ENCODE measurements around the gene CHST8.
"Not testable (repeated sequence)": the region's sequence is repeated elsewhere in the genome, so short reads cannot be mapped to it uniquely, and the experiment has no call there.

CHST8 gene, protein sequence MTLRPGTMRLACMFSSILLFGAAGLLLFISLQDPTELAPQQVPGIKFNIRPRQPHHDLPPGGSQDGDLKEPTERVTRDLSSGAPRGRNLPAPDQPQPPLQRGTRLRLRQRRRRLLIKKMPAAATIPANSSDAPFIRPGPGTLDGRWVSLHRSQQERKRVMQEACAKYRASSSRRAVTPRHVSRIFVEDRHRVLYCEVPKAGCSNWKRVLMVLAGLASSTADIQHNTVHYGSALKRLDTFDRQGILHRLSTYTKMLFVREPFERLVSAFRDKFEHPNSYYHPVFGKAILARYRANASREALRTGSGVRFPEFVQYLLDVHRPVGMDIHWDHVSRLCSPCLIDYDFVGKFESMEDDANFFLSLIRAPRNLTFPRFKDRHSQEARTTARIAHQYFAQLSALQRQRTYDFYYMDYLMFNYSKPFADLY

DNA sequence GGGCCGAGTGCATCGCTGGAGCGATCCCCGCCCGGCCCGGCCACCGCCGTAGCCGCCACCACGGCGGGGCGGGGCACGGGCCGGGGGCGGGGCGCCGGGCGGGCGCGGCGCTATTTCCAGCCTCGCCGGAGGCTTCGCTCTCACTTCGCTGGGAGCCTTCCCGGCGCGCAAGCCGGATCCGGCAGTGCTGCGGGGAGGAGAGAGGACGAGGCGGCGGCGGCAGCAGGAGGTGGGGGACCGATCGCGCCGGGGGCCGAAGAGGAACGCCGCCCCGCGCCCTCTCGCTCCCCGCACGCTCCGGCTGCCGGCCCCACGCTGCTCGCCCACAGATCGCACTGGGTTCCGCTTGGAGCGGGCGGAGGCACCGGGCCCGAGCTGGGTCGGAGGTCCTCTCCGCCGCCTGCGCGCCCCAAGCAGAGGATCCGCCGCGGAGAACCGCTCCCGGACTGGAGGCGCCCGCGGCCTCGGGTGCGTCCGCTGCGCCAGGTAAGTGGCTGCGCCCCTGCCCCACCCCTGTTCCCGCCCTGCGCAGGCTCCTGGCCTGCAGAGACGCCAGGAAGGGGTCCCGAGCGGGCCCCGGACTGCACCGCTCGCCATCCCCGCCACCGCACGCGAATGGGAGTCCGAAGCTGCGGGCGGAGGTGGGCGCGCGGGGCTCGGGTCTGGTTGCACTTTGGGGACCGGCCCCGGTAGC, at the start of gene CHST8:
Gene CHST8, plus strand, starts transcription at position 143 of the 694 bp plus-strand sequence. CDS start 67,309 bp downstream, outside the sequence.
- DNase-seq (ENCODE audit: low read depth in 2 of 2): no peak

DNA sequence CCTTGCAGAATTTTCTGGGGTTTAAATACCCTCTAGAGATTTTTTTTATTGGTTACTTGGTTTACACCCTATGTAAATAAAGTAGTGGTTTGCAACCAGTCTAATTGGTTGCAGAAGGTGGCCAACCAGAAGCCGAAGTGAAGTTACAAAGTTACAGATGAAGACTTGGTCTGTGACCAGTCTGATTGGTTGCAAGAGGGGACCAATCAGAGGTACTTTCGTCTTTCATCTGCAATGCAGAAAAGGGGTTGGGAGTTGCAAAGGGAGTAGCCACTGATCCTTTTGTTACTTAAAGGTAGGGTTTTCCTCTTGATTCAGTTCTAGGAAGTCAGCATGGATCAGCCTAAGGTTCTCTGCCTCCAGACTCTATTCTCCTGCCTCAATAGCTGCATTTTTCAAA, 48.8 kb upstream of the CHST8 start:
- DNase-seq (ENCODE audit: low read depth in 2 of 2): no peak

DNA sequence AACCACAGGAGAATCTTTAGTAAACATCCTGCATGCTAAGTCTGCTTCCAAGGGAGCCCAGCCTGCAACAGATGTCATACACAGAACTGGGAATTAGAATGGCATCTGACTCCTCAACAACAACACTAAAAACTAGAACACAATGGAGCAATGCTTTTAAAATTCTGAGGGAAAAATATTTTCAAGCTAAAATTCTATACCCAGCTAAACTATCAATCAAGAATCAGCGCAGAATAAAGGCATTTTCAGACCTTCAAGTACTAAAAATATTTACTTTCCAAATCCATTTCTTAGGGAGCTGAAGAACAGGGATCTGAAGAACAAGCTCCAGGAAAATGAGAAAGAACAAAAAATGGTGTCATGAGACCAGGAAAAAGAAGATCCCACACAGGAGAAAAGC, 46.9 kb upstream of the CHST8 start:
- no peak for DNase-seq (ENCODE audit: low read depth in 2 of 2)

DNA sequence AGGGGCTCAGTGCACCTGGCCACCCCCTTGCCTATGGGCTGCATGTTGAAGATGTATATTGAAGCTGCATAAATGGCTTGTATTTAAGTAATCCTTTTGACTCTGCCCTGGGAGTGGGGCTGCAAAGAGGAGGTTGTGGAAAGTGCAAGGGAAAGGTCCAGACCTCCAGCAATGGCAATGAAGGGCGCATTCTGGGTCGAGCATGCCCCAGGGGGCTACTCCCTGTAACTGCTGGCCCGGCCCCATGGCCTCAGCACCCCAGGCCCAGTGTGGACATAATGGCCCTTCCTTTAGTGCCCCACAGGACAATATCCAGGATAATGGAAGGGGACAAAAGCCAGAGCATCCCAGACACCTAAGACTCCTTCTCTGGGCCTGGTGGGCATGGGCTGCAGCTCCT, 43.1 kb upstream of the CHST8 start:
- no peak for DNase-seq (ENCODE audit: low read depth in 2 of 2)

DNA sequence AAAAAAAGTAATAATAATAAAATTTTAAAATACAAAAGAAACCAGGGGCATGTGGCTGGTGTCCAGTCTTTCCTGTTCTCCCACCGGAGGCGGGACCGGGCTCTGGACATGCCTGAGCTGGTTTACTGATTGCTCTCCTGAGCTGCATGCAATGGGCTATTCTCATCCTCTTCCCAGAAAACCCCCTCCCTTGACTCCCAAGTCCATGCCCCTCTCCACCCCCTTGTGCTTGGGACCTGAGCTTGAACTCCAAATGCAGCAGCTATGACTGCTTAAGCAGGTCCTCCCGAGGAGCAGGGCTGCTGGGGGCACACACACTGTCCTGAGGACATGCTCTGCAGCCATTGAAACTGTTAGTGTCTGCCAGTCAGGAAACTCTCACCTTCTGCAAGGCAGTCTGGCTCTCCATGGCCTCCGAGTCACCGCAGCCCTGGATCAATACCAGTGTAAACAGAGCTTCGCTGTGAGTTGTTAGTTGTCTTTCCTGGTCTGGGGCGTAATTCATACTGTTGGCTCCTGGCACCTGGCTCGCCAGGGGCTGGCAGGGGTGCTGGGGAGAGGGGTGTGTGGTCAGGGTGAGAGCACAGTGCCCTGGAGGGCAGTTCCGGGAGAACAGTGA, 41.6 kb upstream of the CHST8 start:
- DNase-seq (ENCODE audit: low read depth in 2 of 2): no peak

DNA sequence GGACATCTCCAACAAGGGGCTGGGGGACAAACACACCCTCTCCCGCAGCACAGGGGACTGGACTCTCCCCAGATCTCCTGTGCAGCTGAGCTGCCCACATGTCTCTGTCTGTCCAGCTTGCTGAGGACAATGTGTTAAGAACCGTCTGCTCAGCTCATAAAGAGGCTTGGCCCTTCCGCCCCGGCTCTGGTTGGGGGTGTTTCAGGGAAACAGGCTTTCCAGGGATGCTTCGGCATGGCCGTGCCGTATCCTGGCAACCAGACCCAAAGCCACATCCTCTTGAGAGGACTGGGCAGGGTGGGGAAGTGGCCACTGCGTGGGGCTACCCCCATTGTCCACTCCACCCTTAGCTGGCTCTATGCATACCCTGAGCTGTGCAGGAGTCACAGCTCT, 41.1 kb upstream of the CHST8 start:
- DNase-seq (ENCODE audit: low read depth in 2 of 2): no peak

DNA sequence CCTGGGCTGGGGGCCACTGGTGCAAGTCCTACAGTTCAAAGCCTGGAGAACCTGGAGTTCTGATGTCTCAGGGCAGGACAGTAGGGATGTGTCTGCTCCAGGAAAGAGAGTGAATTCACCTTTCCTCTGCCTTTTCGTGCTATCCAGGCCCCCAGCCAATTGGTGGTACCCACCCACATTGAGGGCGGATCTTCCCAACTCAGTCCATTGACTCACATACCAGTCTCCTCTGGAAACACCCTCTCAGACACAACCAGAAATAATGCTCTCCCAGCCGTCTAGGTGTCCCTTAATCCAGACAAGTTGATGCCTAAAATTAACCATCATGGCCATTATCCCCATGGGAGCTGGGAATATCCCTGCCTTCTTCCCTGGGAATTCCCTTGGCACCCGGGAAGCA, 38.8 kb upstream of the CHST8 start:
- DNase-seq (ENCODE audit: low read depth in 2 of 2): no peak

DNA sequence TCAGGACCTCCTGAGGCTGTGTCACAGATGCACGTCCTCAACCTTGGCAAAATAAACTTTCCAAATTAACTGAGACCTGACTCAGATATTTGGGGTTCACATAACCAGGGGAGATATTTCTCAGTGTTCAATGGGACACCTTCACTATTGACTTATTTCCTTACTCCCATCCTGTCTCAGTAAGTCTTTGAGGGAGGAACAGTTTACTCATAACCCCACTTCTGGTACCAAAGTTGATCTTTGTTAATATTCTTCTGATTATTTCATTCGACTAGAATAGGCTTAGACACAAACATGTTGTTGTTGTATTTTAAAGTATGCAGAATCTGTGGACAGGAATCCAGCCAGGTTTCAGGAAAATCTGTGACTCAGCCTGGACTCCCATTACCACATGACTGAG, 34.6 kb upstream of the CHST8 start:
- DNase-seq (ENCODE audit: low read depth in 2 of 2): no peak

DNA sequence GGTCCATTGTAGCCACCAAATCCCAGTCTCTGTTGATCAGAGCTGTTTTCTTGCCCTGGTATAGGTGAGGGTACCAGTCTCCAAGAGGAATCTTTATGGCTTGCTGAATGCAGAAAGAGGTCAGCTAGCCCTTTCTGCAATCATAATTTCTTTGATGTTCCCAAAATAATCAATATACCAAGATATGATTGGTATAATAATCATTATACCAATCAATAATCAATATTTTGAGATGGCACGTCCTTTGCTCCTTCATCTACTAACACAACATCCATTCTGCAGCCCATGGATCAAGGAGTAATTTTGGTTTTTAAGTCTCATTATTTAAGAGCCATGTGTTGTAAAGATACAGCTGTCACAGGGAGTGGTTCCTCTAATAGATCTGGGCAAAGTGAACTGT, 31.5 kb upstream of the CHST8 start:
- DNase-seq (ENCODE audit: low read depth in 2 of 2): no peak

DNA sequence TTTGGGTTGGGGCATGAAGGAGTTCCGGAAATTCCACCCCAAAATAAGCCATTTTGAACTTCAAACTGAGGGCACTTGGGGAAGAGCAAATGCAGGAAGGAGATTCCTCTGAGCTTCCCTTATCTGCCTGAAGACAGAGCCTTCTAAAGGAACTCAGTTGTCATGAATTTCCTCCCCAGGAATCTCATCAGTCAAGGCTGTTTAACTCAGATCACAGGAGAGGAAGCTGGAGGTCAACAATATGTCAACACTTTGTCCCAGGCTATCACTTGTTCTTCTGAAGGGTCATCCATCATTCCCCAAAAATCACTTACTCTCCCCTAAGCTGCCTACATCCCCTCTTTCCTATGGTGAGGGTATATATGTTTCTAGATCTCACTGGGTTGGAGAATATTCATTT, 26.0 kb upstream of the CHST8 start:
- no peak for DNase-seq (ENCODE audit: low read depth in 2 of 2)

DNA sequence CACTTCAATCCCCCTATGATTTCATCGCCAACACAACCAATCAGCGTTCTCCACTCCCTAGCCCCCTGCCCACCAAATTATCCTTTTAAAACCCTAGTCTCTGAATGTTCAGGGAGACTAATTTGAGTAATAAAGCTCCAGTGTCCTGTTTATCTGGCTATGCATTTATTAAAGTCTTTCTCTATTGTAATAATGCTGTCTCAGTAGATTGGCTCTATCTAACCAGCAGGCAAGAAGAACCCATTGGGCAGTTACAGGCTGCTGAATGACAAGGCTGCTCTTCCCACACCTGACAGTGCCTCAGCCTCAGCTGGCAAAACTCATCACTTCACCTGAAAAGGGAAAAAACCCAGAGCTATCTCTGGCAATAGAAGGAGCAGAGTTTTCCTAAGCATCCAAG, 20.2 kb upstream of the CHST8 start:
- no peak for DNase-seq (ENCODE audit: low read depth in 2 of 2)

DNA sequence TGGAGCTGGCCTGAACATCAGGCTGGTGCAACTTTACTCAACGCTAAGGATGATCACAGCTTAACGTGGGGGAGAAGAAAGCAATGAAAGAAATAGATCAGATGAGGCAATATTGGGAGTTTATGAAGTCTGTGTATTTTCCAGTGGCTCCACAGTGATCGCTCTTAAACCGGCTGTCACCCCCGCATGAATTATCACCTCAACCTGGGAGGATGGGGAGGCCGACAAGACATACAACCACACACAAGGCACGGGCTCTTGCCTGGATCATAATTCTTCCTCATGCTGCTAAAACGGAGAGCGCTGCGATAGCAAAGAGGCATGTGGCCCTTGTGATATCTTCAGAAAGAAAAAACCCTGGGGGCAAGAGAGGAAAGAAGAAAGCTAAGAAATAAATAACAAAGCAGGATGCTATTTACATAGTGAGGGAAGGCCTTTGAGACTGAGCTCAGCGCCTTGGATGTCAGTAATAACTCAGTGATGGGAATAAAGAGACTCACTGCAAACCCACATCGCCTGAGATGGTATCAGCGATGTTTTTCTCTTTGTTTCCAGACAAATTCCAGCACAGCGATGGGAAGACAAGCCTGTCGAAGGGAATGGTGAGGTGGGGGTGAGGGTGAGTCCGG, 19.1 kb upstream of the CHST8 start:
- DNase-seq (ENCODE audit: low read depth in 2 of 2): no peak

DNA sequence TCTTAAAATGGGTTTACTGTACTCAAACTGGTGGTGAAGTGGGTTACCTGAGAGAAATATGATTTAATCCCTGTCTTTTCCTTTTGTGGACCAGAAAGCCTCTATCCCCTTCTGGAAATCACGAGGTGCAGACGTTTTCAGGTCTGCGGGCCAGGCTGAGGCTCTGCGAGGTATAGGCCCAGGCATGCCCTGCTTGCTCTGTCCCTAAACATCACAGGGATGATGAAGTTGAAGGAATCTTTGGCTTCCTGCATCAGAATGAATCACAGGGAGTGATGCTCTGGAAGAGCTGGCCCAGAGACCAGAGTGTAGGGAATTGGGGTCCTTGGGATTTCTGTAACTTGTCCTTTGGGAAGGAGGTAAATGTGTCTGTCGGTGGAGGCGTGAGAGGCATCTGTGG, 18.4 kb upstream of the CHST8 start:
- DNase-seq (ENCODE audit: low read depth in 2 of 2): no peak

DNA sequence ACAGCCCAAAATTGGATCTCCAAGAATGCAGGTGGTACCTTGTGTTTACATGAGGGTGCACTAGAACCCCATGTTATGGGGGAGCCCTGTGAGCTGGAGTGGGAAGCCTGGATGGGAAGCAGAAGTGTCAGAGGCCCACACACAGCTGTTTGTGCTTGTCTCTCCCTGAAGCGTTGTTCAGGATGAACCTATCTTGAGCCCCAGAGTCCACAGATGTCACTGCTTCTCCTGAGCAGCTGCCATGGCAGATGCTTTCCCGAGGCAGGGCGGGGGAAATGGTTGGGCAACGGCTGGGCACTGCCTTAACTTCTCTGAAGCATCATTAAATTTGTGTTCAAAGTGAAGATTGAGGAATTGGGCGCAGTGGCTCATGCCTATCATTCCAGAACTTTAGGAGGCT, 17.1 kb upstream of the CHST8 start:
- DNase-seq (ENCODE audit: low read depth in 2 of 2): no peak

DNA sequence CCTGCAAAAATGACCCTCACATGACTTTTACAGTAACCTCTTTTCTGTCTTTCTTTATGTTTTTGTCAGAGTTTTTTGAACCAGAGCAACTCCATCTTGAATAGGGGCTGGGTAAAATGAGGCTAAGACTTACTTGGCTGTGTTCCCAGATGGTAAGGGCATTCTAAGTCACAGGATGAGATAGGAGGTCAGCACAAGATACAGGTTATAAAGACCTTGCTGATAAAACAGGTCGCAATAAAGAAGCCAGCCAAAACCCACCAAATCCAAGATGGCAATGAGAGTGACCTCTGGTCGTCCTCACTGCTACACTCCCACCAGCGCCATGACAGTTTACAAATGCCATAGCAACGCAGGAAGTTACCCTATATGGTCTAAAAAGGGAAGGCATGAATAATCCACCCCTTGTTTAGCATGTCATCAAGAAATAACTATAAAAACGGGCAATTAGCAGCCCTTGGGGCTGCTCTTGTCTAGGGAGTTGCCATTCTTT, 15.9 kb upstream of the CHST8 start:
- DNase-seq (ENCODE audit: low read depth in 2 of 2): not testable (repeated sequence)

DNA sequence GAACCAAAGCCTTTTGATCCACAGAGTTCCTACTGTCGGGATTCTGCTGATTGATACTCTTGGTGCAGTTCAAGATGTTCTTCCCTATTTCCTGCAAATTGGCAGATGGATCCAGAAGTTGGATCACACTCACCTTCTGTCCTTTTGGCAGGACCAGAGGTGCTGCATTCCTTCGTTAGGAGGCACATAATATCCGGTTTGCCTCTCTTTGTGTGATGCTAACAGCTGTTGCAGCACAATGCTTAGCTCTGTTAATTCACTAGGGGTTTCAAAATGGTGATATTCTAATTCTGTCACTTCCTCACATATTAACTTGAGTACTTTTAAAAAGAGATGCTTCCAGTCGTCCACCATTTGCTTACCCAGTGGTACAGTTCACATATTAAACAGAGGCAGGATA, 15.2 kb upstream of the CHST8 start:
- no peak for DNase-seq (ENCODE audit: low read depth in 2 of 2)

DNA sequence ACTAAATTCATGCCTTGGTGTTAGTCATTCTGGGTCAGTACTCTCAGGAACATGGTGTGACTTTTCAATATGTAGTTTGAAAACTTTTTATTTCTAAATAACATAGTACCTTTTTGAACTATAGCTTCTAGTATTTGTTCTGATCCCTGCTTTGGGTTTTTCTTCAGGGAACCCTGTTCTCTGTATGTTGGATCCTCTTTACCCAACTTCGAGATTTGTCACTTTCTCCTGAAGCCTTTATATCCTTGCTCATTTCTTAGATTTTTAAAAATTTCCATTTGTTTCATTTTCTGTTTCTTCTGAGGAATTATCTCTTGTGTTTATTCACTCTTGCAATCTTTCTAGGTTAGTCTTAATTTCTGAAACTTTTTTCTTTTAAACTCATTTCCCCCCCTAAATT, 12.4 kb upstream of the CHST8 start:
- no peak for DNase-seq (ENCODE audit: low read depth in 2 of 2)

DNA sequence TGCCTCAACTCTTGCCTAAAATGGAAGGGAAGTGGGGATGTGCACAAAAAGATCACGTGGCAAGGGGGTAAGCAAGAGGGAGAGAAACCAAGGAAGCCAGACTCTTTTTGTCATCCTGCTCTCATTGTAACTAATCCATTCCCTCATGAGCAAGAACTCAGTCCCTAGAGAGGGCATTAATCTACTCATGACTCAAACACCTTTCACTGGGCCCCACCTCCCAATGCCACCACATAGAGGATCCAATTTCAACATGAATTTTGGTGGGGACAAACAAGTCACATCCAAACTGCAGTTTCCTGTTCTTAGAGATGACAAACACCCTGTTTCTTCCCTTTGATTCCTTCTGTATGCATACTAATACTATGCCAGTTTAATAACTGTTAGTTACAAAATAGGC, 11.2 kb upstream of the CHST8 start:
- DNase-seq (ENCODE audit: low read depth in 2 of 2): no peak

DNA sequence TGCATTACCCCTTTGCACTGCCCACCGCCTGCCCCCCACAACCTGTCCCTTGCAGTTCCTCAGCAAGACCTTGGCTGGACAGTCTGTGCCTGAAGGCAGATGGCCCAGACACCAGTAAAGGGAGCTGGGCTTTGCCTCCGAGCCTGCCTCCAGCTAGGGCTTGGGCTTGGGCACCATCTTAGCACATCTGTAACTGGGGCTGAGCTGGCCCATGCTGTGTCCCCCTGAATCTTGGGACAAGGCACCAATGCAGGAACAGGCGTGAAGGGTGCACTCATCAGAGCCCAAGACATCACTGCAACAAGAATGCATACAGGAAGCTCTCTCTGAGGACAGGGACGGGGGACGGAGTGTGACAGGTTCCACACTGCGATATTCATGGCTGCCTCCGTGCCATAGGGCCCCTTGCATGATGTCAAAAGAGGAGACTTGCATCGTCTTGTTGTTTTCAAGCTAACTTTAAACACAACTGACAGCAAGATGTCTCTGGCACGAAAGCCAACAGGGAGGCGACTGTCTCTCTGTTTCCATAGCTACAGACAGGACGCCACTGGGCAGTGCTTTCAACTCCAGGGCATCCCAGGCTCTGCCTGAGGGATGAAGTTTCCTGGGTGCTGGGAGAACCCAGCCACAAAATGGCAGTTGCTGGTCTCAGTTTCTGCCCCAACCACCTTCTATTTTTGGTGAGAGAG, 8.7 kb upstream of the CHST8 start:
- DNase-seq (ENCODE audit: low read depth in 2 of 2): no peak

DNA sequence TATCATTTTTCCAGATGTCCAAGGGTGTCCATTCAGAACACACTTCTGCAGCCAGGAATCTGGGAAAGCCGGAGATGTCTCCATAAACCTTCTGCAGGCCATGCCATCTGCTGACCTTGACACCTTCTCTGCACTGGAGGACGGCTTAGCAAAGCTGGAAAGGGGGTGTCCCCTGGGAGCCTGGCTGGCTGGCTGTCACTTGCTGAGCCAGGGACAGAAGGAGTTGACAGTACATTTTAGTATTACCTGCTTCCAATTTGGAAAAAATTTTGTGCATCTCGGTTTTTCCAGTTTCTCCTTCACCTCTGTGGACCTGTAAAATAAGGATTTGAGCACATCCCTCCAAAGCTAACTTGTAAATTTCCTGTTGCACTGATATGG, 8.1 kb upstream of the CHST8 start:
- no peak for DNase-seq (ENCODE audit: low read depth in 2 of 2)

DNA sequence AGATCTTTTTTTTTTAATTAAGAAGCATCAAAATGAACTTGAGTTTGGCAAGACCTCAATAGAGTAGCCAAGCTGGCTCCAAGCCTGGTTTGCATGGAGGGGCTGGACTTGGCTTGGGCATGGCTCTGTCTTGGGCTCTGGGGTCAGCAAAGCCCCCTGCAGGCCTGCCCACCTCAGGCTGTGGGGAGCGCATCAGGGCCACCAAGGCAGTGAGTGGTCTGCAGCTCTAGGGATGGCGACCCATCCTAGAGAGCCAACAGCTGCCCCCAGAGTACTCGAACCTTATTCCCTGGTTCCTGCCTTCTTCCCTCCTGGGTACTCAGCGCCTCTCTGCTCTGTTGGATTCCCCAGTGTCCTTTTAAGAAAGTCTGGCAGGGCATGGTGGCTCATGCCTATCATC, 5.4 kb upstream of the CHST8 start:
- DNase-seq (ENCODE audit: low read depth in 2 of 2): no peak

DNA sequence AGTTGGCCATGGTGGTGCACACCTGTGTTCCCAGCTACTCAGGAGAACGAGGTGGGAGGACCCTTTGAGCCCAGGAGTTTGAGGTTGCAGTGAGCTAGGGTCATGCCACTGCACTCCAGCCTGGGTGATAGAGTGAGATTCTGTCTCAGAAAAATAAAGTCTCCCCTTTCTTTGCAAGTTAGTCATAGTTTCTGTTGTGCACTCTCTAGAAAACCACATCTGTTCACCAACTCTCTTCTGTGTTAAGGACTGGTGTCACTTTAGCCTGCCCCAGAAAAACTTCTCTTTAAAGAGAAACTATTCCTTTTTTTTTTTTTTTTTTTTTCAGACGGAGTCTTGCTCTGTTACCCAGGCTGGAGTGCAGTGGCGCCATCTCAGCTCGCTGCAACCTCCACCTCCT, 4.9 kb upstream of the CHST8 start:
- DNase-seq (ENCODE audit: low read depth in 2 of 2): no peak

Data from stimulated activated CD4-positive, alpha-beta T cell treated with anti-CD3 and anti-CD28 coated beads, Interleukin-1b, Interleukin-23, amount 100 ng/mL, for 1 hour (primary cell).